Mesothelial cell of epicardium (in vitro differentiated cells): ENCODE data around the gene ARHGAP33. TPM values are rescaled to one million over a fixed set of nuclear protein-coding genes. Genes with fewer than 3 reads are reported as not detected.

Experiments used
- DNase-seq, 2 experiments: peaks; one replicate each; pipeline ENCODE4 v3.0.0; 2021; ENCODE audit warnings: low spot score in 2 of 2; ENCODE audit not compliant: unreplicated experiment in 2 of 2
- H3K27ac Mint-ChIP-seq: 2 replicates; pipeline ENCODE4 v1.8.0; 2021; ENCODE audit warnings: mixed read lengths
- H3K27me3 Mint-ChIP-seq: 2 replicates; pipeline ENCODE4 v1.8.0; 2021; ENCODE audit warnings: low read depth, mixed read lengths
- H3K36me3 Mint-ChIP-seq: 2 replicates; pipeline ENCODE4 v1.8.0; 2021; ENCODE audit warnings: mixed read lengths
- H3K4me1 Mint-ChIP-seq: 2 replicates; pipeline ENCODE4 v1.8.0; 2021; ENCODE audit warnings: mixed read lengths
- H3K4me3 Mint-ChIP-seq: 2 replicates; pipeline ENCODE4 v1.8.0; 2021; ENCODE audit warnings: mild to moderate bottlenecking, moderate library complexity, mixed read lengths
- H3K9me3 Mint-ChIP-seq: 2 replicates; pipeline ENCODE4 v1.8.0; 2021; ENCODE audit warnings: mixed read lengths
- total RNA-seq: library from RNA; stranded (reverse); gene quantifications from 3 replicates; pipeline ENCODE4 v1.2.1, GENCODE V29; 2021
- TF ChIP-seq, protein P1 (sequence below): fragments of 200-600 bp; sonication (generic); IDR thresholded peaks from one replicate; pipeline ENCODE4 v1.5.0; 2021; ENCODE audit warnings: antibody characterized with exemption; ENCODE audit not compliant: unreplicated experiment

Gene ARHGAP33
- total RNA-seq, 1 donor from 2014 or later = 74.0 TPM

DNA sequence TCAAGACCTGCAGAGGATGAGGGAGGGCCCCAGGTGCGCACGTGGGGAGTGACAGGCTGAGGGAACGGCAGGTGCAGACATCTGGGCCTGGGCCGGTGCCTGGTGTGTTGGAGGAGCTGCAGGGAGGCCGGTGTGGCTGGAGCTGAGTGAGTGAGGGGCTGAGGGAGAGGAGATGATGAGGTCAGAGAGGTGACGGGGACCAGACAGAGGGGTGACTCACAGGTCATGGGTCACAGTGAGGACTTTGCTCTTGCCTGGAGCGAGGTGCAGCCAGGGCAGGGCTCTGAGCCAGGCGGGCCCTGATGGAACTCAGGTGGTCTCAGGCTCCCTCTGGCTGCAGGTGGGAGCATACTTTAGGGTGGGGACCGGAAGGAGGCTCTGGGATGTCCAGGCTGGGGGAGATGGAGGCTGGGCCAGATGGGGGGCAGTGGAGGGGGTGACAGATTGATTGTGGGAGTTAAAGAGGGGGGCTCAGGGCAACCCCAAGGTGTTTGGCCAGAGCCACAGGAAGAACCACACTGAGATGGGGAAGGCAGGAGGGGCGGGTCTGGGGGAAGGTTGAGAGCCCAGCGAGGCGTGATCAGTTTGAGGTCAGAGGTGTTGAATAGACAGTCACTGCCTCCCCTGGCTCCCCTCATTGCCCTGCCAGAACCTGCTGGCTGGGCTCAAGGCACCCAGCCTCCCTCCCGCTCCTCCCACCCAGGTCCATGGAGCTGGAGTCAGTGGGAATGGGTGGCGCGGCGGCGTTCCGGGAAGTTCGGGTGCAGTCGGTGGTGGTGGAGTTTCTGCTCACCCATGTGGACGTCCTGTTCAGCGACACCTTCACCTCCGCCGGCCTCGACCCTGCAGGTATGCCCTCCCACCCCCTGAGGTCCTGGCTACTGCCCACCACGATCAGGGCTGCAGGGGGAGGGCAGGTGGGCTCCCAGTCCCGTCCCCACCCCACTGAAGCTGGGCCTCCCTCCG is 8.4 kb downstream of the ARHGAP33 start:
- TF ChIP-seq, protein P1, sequence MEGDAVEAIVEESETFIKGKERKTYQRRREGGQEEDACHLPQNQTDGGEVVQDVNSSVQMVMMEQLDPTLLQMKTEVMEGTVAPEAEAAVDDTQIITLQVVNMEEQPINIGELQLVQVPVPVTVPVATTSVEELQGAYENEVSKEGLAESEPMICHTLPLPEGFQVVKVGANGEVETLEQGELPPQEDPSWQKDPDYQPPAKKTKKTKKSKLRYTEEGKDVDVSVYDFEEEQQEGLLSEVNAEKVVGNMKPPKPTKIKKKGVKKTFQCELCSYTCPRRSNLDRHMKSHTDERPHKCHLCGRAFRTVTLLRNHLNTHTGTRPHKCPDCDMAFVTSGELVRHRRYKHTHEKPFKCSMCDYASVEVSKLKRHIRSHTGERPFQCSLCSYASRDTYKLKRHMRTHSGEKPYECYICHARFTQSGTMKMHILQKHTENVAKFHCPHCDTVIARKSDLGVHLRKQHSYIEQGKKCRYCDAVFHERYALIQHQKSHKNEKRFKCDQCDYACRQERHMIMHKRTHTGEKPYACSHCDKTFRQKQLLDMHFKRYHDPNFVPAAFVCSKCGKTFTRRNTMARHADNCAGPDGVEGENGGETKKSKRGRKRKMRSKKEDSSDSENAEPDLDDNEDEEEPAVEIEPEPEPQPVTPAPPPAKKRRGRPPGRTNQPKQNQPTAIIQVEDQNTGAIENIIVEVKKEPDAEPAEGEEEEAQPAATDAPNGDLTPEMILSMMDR = no peak
- no peaks in the 10 kb centered on the region for H3K4me1 Mint-ChIP-seq
- no peaks in the 10 kb centered on the region for H3K9me3 Mint-ChIP-seq
- no peak overlapping the region for H3K27ac Mint-ChIP-seq
- DNase-seq = no peak
- H3K4me3 Mint-ChIP-seq = no peak overlapping the region
- H3K27me3 Mint-ChIP-seq = peaks cover 4% of the 10 kb centered on the region
- H3K36me3 Mint-ChIP-seq = peaks cover 18% of the 10 kb centered on the region

DNA sequence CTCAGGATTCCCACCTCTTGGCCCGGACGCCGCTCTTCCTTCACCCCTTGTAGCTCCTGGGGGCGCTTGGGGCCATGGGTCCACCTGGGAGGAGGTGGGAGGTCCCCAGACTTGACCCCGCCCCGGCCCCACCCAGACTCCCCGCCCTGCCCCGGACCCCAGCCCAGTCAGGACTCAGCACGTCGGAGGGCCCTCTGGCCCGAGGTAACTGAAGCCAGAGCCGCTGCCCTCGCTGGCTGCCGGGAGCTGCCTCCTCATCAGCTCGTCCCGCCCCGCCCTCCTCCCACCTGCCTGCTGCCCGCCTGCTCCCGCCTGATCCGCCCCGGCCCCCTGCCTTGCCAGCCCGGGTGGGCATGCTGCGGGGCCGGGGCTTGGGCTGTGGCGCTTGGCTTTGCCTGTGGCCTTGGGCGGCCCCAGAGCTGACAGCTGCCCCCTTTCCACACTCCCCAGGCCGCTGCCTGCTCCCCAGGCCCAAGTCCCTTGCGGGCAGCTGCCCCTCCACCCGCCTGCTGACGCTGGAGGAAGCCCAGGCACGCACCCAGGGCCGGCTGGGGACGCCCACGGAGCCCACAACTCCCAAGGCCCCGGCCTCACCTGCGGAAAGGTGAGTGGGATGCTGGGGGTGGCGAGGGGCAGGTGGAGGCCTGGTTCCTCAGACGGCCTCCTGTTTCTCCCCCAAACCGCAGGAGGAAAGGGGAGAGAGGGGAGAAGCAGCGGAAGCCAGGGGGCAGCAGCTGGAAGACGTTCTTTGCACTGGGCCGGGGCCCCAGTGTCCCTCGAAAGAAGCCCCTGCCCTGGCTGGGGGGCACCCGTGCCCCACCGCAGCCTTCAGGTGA is 9.4 kb downstream of the ARHGAP33 start:
- Mint-ChIP-seq H3K36me3 (peaks cover 18% of the 10 kb centered on the region), H3K27ac (no peak overlapping the region), H3K27me3 (peaks cover 4% of the 10 kb centered on the region), H3K9me3 (no peaks in the 10 kb centered on the region), H3K4me1 (no peaks in the 10 kb centered on the region), H3K4me3 (no peak overlapping the region)
- no peak for DNase-seq
- TF ChIP-seq, protein P1 = no peak

DNA sequence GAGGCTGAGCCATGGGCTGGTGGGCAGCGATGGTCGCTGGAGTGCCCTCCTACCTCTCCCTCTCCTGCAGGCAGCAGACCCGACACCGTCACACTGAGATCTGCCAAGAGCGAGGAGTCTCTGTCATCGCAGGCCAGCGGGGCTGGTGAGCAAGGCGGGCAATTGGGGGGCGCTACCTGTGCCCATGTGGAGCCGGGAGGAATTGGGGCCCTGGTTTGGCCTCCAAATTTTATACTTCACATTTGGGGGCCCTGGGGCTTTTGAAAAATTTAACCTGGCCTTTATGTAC is 9.9 kb downstream of the ARHGAP33 start:
- DNase-seq = no peak
- Mint-ChIP-seq H3K9me3 (no peaks in the 10 kb centered on the region), H3K27me3 (peaks cover 4% of the 10 kb centered on the region), H3K4me3 (no peak overlapping the region), H3K36me3 (peaks cover 18% of the 10 kb centered on the region), H3K4me1 (no peaks in the 10 kb centered on the region), H3K27ac (no peak overlapping the region)
- TF ChIP-seq, protein P1 = no peak

DNA sequence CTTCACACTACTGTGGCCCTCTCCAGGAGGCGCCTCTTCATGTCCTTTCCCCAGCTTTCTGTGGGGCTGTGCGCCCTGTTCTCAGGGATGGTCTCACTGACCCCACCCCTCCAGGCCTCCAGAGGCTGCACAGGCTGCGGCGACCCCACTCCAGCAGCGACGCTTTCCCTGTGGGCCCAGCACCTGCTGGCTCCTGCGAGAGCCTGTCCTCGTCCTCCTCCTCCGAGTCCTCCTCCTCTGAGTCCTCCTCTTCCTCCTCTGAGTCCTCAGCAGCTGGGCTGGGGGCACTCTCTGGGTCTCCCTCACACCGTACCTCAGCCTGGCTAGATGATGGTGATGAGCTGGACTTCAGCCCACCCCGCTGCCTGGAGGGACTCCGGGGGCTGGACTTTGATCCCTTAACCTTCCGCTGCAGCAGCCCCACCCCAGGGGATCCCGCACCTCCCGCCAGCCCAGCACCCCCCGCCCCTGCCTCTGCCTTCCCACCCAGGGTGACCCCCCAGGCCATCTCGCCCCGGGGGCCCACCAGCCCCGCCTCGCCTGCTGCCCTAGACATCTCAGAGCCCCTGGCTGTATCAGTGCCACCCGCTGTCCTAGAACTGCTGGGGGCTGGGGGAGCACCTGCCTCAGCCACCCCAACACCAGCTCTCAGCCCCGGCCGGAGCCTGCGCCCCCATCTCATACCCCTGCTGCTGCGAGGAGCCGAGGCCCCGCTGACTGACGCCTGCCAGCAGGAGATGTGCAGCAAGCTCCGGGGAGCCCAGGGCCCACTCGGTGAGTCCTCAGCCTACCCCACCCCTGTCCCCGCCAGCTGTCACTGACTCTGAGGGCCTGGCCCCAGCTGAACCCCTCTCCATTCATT is 11.2 kb downstream of the ARHGAP33 start:
- no peak for DNase-seq
- no peaks in the 10 kb centered on the region for H3K4me1 Mint-ChIP-seq
- H3K4me3 Mint-ChIP-seq = no peak overlapping the region
- H3K27ac Mint-ChIP-seq = no peak overlapping the region
- H3K27me3 Mint-ChIP-seq = peaks cover 4% of the 10 kb centered on the region
- peaks cover 13% of the 10 kb centered on the region for H3K36me3 Mint-ChIP-seq
- TF ChIP-seq, protein P1 = no peak
- no peaks in the 10 kb centered on the region for H3K9me3 Mint-ChIP-seq

DNA sequence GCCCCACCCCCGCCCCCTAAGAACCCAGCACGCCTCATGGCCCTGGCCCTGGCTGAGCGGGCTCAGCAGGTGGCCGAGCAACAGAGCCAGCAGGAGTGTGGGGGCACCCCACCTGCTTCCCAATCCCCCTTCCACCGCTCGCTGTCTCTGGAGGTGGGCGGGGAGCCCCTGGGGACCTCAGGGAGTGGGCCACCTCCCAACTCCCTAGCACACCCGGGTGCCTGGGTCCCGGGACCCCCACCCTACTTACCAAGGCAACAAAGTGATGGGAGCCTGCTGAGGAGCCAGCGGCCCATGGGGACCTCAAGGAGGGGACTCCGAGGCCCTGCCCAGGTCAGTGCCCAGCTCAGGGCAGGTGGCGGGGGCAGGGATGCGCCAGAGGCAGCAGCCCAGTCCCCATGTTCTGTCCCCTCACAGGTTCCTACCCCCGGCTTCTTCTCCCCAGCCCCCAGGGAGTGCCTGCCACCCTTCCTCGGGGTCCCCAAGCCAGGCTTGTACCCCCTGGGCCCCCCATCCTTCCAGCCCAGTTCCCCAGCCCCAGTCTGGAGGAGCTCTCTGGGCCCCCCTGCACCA is 11.9 kb downstream of the ARHGAP33 start:
- no peaks in the 10 kb centered on the region for H3K9me3 Mint-ChIP-seq

More for the DNA sequence above, 11.9 kb downstream of the ARHGAP33 start:
- peaks cover 11% of the 10 kb centered on the region for H3K36me3 Mint-ChIP-seq
- H3K4me3 Mint-ChIP-seq = no peak overlapping the region
- TF ChIP-seq, protein P1 = no peak
- no peaks in the 10 kb centered on the region for H3K4me1 Mint-ChIP-seq
- H3K27ac Mint-ChIP-seq = no peak overlapping the region
- DNase-seq = no peak
- H3K27me3 Mint-ChIP-seq = peaks cover 4% of the 10 kb centered on the region
